NCI-H345 (cell line): ENCODE results near the gene PLCH1.

Source experiments
- DNase-seq: peaks from one replicate; lab custom pipeline; 2025; lab: John Stamatoyannopoulos, UW

The PLCH1 gene

GRCh38 chr3:155465664-155466063 is 279.2 kb downstream of the PLCH1 start:
- no peak for DNase-seq

GRCh38 chr3:155462672-155463071 is 282.2 kb downstream of the PLCH1 start:
- no peak for DNase-seq

- DNase-seq: no peak
These were observed 287.3 kb downstream of the PLCH1 start for GRCh38 chr3:155457591-155457990.

- no peak for DNase-seq
These were observed 289.1 kb downstream of the PLCH1 start for GRCh38 chr3:155455765-155456164.

- no peak for DNase-seq
These were observed 291.4 kb downstream of the PLCH1 start for GRCh38 chr3:155453512-155453911.

- DNase-seq: no peak
These were observed 295.1 kb downstream of the PLCH1 start for GRCh38 chr3:155449613-155450267.

- no peak for DNase-seq
These were observed 296.3 kb downstream of the PLCH1 start for GRCh38 chr3:155448531-155448930.

GRCh38 chr3:155446366-155446765 is 298.5 kb downstream of the PLCH1 start:
- DNase-seq: no peak

GRCh38 chr3:155444771-155445170 is 300.1 kb downstream of the PLCH1 start:
- no peak for DNase-seq

- no peak for DNase-seq
These were observed 301.1 kb downstream of the PLCH1 start for GRCh38 chr3:155443815-155444214.

- DNase-seq: no peak
These were observed 302.8 kb downstream of the PLCH1 start for GRCh38 chr3:155442072-155442471.

- no peak for DNase-seq
These were observed 303.4 kb downstream of the PLCH1 start for GRCh38 chr3:155441506-155441905.

- no peak for DNase-seq
These were observed 303.8 kb downstream of the PLCH1 start for GRCh38 chr3:155441026-155441425.

- no peak for DNase-seq
These were observed 309.1 kb downstream of the PLCH1 start for GRCh38 chr3:155435821-155436220.

- DNase-seq: no peak
These were observed 312.9 kb downstream of the PLCH1 start for GRCh38 chr3:155431856-155432570.

GRCh38 chr3:155428563-155428962 is 316.3 kb downstream of the PLCH1 start:
- DNase-seq: no peak

- no peak for DNase-seq
These were observed 318.2 kb downstream of the PLCH1 start for GRCh38 chr3:155426524-155427230.

- no peak for DNase-seq
These were observed 319.5 kb downstream of the PLCH1 start for GRCh38 chr3:155425396-155425795.

GRCh38 chr3:155424323-155424710 is 320.6 kb downstream of the PLCH1 start:
- DNase-seq: no peak

GRCh38 chr3:155423526-155424322 is 321.1 kb downstream of the PLCH1 start:
- no peak for DNase-seq

- no peak for DNase-seq
These were observed 323.9 kb downstream of the PLCH1 start for GRCh38 chr3:155420881-155421486.

- no peak for DNase-seq
These were observed 324.5 kb downstream of the PLCH1 start for GRCh38 chr3:155420406-155420805.
